IPS-18a (cell line): Measurements from ENCODE around the gene COQ4.

ENCODE experiments used
- H3K27ac ChIP-seq: one replicate; pipeline ENCODE4 v1.5.1; 2013; ENCODE audit warnings: low read length
- H3K27me3 ChIP-seq: one replicate; pipeline ENCODE4 v1.6.1; 2013; ENCODE audit warnings: mild to moderate bottlenecking, low read length; ENCODE audit not compliant: control insufficient read depth, insufficient read depth
- H3K36me3 ChIP-seq: one replicate; pipeline ENCODE4 v1.6.1; 2013; ENCODE audit warnings: low read depth, low read length; ENCODE audit not compliant: control insufficient read depth
- H3K4me1 ChIP-seq: one replicate; pipeline ENCODE4 v1.6.1; 2013; ENCODE audit warnings: low read depth, low read length; ENCODE audit not compliant: control insufficient read depth
- H3K4me3 ChIP-seq: one replicate; pipeline ENCODE4 v1.5.1; 2013; ENCODE audit warnings: low read length
- H3K9ac ChIP-seq: one replicate; pipeline ENCODE4 v1.6.1; 2013; ENCODE audit warnings: mild to moderate bottlenecking, low read length, moderate library complexity
- H3K9me3 ChIP-seq: one replicate; pipeline ENCODE4 v1.6.1; 2013; ENCODE audit warnings: low read depth, low read length; ENCODE audit not compliant: control insufficient read depth

COQ4 gene

GRCh38 chr9:128286440-128286839 is 36.2 kb upstream of the COQ4 start:
- no peaks in the 10 kb centered on the region for H3K27me3 ChIP-seq
- no peaks in the 10 kb centered on the region for H3K9me3 ChIP-seq
- no peaks in the 10 kb centered on the region for H3K4me1 ChIP-seq
- H3K9ac ChIP-seq: no peak overlapping the region
- no peak overlapping the region for H3K4me3 ChIP-seq
- H3K36me3 ChIP-seq: peaks cover 5% of the 10 kb centered on the region
- no peak overlapping the region for H3K27ac ChIP-seq

GRCh38 chr9:128288273-128289004 is 34.2 kb upstream of the COQ4 start:
- no peak overlapping the region for H3K27ac ChIP-seq
- no peak overlapping the region for H3K4me3 ChIP-seq
- H3K9ac ChIP-seq: no peak overlapping the region
- no peaks in the 10 kb centered on the region for H3K4me1 ChIP-seq
- peaks cover 5% of the 10 kb centered on the region for H3K36me3 ChIP-seq
- H3K9me3 ChIP-seq: no peaks in the 10 kb centered on the region
- H3K27me3 ChIP-seq: no peaks in the 10 kb centered on the region

- Histone ChIP-seq H3K27me3 (no peaks in the 10 kb centered on the region), H3K27ac (no peak overlapping the region), H3K9me3 (no peaks in the 10 kb centered on the region), H3K4me3 (no peak overlapping the region), H3K36me3 (no peaks in the 10 kb centered on the region), H3K4me1 (no peaks in the 10 kb centered on the region), H3K9ac (no peak overlapping the region)
Observed at GRCh38 chr9:128292009-128292408, 30.6 kb upstream of the COQ4 start.

- no peak overlapping the region for H3K27ac ChIP-seq
- H3K27me3 ChIP-seq: no peaks in the 10 kb centered on the region
- H3K36me3 ChIP-seq: no peaks in the 10 kb centered on the region
- no peaks in the 10 kb centered on the region for H3K9me3 ChIP-seq
- no peak overlapping the region for H3K4me3 ChIP-seq
- H3K9ac ChIP-seq: no peak overlapping the region
- H3K4me1 ChIP-seq: no peaks in the 10 kb centered on the region
Observed at GRCh38 chr9:128293091-128293490, 29.5 kb upstream of the COQ4 start.

- H3K9ac ChIP-seq: no peak overlapping the region
- no peak overlapping the region for H3K27ac ChIP-seq
- H3K36me3 ChIP-seq: no peaks in the 10 kb centered on the region
- H3K4me3 ChIP-seq: no peak overlapping the region
- H3K4me1 ChIP-seq: no peaks in the 10 kb centered on the region
- no peaks in the 10 kb centered on the region for H3K27me3 ChIP-seq
- no peaks in the 10 kb centered on the region for H3K9me3 ChIP-seq
Observed at GRCh38 chr9:128294142-128294541, 28.5 kb upstream of the COQ4 start.

- Histone ChIP-seq H3K27ac (no peak overlapping the region), H3K9ac (no peak overlapping the region)
Observed at GRCh38 chr9:128296340-128297220, 26.1 kb upstream of the COQ4 start.

GRCh38 chr9:128297221-128297773 is 25.3 kb upstream of the COQ4 start:
- no peak overlapping the region for H3K27ac ChIP-seq
- no peak overlapping the region for H3K4me3 ChIP-seq

More at GRCh38 chr9:128296340-128297220, 26.1 kb upstream of the COQ4 start:
- no peak overlapping the region for H3K4me3 ChIP-seq
- H3K27me3 ChIP-seq: no peaks in the 10 kb centered on the region
- no peaks in the 10 kb centered on the region for H3K4me1 ChIP-seq
- H3K36me3 ChIP-seq: no peaks in the 10 kb centered on the region
- H3K9me3 ChIP-seq: no peaks in the 10 kb centered on the region

GRCh38 chr9:128298535-128299482 is 23.8 kb upstream of the COQ4 start:
- no peak overlapping the region for H3K27ac ChIP-seq
- no peaks in the 10 kb centered on the region for H3K9me3 ChIP-seq
- no peaks in the 10 kb centered on the region for H3K27me3 ChIP-seq
- no peak overlapping the region for H3K9ac ChIP-seq
- no peaks in the 10 kb centered on the region for H3K4me1 ChIP-seq
- no peaks in the 10 kb centered on the region for H3K36me3 ChIP-seq
- no peak overlapping the region for H3K4me3 ChIP-seq

More at GRCh38 chr9:128297221-128297773, 25.3 kb upstream of the COQ4 start:
- no peaks in the 10 kb centered on the region for H3K4me1 ChIP-seq
- H3K9me3 ChIP-seq: no peaks in the 10 kb centered on the region
- H3K36me3 ChIP-seq: no peaks in the 10 kb centered on the region
- no peaks in the 10 kb centered on the region for H3K27me3 ChIP-seq
- H3K9ac ChIP-seq: no peak overlapping the region

GRCh38 chr9:128304136-128304970 is 18.3 kb upstream of the COQ4 start:
- Histone ChIP-seq H3K9me3 (no peaks in the 10 kb centered on the region), H3K4me3 (no peak overlapping the region), H3K4me1 (no peaks in the 10 kb centered on the region), H3K27me3 (no peaks in the 10 kb centered on the region), H3K9ac (no peak overlapping the region), H3K36me3 (peaks cover 7% of the 10 kb centered on the region), H3K27ac (no peak overlapping the region)

- Histone ChIP-seq H3K9ac (no peak overlapping the region), H3K4me3 (no peak overlapping the region), H3K4me1 (no peaks in the 10 kb centered on the region), H3K27me3 (no peaks in the 10 kb centered on the region), H3K9me3 (no peaks in the 10 kb centered on the region), H3K36me3 (peaks cover 13% of the 10 kb centered on the region), H3K27ac (no peak overlapping the region)
Observed at GRCh38 chr9:128304971-128305288, 17.7 kb upstream of the COQ4 start.
